ENCODE data around the gene UNC50. TPM values are rescaled to one million over a fixed set of nuclear protein-coding genes. Genes with fewer than 3 reads are reported as not detected.
"Not testable (repeated sequence)": the region's sequence is repeated elsewhere in the genome, so short reads cannot be mapped to it uniquely, and the experiment has no call there.

UNC50 gene
- total RNA-seq, 6 experiments from 2014 or later: 19.6 to 30.5 (median 22.7) TPM

GRCh38 chr2:98656800-98657199, 48.4 kb downstream of the UNC50 start:
- TF ChIP-seq CTCF (IDR thresholded peaks at IDR 0.05) (no peak), POLR2A (IDR thresholded peaks at IDR 0.05) (no peak)
- H3K4me1 ChIP-seq: peaks cover 0 to 3% (median 0%) of the 10 kb centered on the region in 4 donors
- no peak overlapping the region for H3K27ac ChIP-seq
- WGBS (ENCODE audit: insufficient coverage, low coverage, low lambda C conversion rate, missing lambda C conversion rate): 66% methylated on average over 4 of the region's 4 CpGs
- no peak overlapping the region for H3K4me3 ChIP-seq
- H3K36me3 ChIP-seq: no peaks in the 10 kb centered on the region
- ATAC-seq: no peak
- no peaks in the 10 kb centered on the region for H3K27me3 ChIP-seq
- intact Hi-C loops (cut with DNase I): no loop called here
- no peaks in the 10 kb centered on the region for H3K9me3 ChIP-seq
- no peak for DNase-seq

GRCh38 chr2:98658816-98659490, 50.6 kb downstream of the UNC50 start:
- DNase-seq (no peak), ATAC-seq (no peak)
- intact Hi-C loops (cut with DNase I): no loop called here
- TF ChIP-seq CTCF (IDR thresholded peaks at IDR 0.05) (no peak), POLR2A (IDR thresholded peaks at IDR 0.05) (no peak)
- WGBS (ENCODE audit: insufficient coverage, low coverage, low lambda C conversion rate, missing lambda C conversion rate): 83% methylated on average over 2 of the region's 4 CpGs
- H3K27me3 ChIP-seq: no peaks in the 10 kb centered on the region
- H3K9me3 ChIP-seq: no peaks in the 10 kb centered on the region
- H3K4me3 ChIP-seq: no peak overlapping the region
- no peak overlapping the region for H3K27ac ChIP-seq
- no peaks in the 10 kb centered on the region for H3K4me1 ChIP-seq
- no peaks in the 10 kb centered on the region for H3K36me3 ChIP-seq

GRCh38 chr2:98659491-98659840, 51.1 kb downstream of the UNC50 start:
- H3K4me3 ChIP-seq; DNase-seq; H3K36me3 ChIP-seq; H3K27ac ChIP-seq; H3K27me3 ChIP-seq; H3K9me3 ChIP-seq; ATAC-seq; intact Hi-C loops (cut with DNase I); H3K4me1 ChIP-seq: not testable (repeated sequence)
- 89% methylated on average over 3 of the region's 3 CpGs for WGBS (ENCODE audit: insufficient coverage, low coverage, low lambda C conversion rate, missing lambda C conversion rate)

- Histone ChIP-seq H3K9me3 (no peaks in the 10 kb centered on the region), H3K27me3 (no peaks in the 10 kb centered on the region), H3K4me3 (no peak overlapping the region), H3K27ac (no peak overlapping the region), H3K36me3 (no peaks in the 10 kb centered on the region), H3K4me1 (no peaks in the 10 kb centered on the region)
- intact Hi-C loops (cut with DNase I): no loop called here
- no peak for DNase-seq
- WGBS (ENCODE audit: insufficient coverage, low coverage, low lambda C conversion rate, missing lambda C conversion rate): 73% methylated on average over 8 of the region's 12 CpGs
- TF ChIP-seq POLR2A (IDR thresholded peaks at IDR 0.05) (no peak), CTCF (IDR thresholded peaks at IDR 0.05) (no peak)
- ATAC-seq: peak in 1 of 4 donors; percentile 22
Measured at GRCh38 chr2:98663511-98664090, 55.2 kb downstream of the UNC50 start.

GRCh38 chr2:98664323-98664722, 55.9 kb downstream of the UNC50 start:
- TF ChIP-seq CTCF (IDR thresholded peaks at IDR 0.05): no peak
- no peak for TF ChIP-seq POLR2A (IDR thresholded peaks at IDR 0.05)
- WGBS (ENCODE audit: insufficient coverage, low coverage, low lambda C conversion rate, missing lambda C conversion rate): 62% methylated on average over 3 of the region's 3 CpGs
- Histone ChIP-seq H3K36me3 (no peaks in the 10 kb centered on the region), H3K9me3 (no peaks in the 10 kb centered on the region), H3K4me3 (no peak overlapping the region), H3K27ac (no peak overlapping the region), H3K4me1 (no peaks in the 10 kb centered on the region), H3K27me3 (no peaks in the 10 kb centered on the region)
- ATAC-seq (peak; percentile 36 to 56 (median 44)), DNase-seq (no peak)
- intact Hi-C loops (cut with DNase I): no loop called here
